AG08395 (cell line): Measurements from ENCODE around the gene CDH10.

Source experiments
- DNase-seq: peaks from one replicate; pipeline ENCODE4 v3.0.0; 2012; ENCODE audit warnings: mixed read lengths, low spot score

Gene CDH10

DNA sequence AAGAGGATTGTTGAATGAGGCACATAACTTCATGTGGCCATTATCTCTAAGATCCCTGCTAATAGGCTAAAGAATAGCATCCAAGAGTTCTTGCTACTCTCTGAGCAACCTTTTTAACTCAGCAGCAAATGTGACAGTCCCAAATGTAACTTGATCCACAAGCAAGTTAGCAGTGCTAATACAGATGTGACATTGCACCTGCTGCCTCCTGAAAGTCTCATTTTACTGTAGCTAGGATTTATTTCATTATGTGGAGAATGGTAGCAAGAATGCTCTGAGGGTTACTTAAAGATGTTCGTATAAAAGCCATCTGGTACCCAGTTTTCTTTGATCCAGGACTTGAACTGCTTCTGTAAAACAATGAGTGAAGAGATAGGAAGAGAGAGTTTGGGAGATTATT, 45.8 kb downstream of the CDH10 start:
- DNase-seq: no peak

GRCh38 chr5:24595329-24595728, 49.4 kb downstream of the CDH10 start:
- no peak for DNase-seq

- DNase-seq: no peak
Observed at GRCh38 chr5:24591426-24591825, 53.4 kb downstream of the CDH10 start.

DNA sequence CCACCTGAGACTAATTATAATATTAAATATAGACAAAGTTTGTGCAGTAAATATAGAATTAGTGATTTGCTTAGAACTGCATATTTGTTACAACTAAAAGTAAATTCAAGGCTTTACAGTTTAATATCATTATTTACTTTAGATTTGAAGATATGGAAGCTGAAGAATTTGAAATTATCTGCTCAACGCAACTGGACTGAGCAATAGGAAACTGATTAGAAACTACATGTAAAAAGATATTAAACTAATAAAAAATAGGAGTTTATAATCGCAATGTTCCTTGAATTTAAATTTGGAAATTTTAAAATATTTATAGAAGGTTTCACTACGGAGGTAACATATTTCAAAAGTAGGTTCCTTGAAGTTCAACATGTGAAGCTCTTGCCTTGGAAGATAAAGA, 55.2 kb downstream of the CDH10 start:
- no peak for DNase-seq

DNA sequence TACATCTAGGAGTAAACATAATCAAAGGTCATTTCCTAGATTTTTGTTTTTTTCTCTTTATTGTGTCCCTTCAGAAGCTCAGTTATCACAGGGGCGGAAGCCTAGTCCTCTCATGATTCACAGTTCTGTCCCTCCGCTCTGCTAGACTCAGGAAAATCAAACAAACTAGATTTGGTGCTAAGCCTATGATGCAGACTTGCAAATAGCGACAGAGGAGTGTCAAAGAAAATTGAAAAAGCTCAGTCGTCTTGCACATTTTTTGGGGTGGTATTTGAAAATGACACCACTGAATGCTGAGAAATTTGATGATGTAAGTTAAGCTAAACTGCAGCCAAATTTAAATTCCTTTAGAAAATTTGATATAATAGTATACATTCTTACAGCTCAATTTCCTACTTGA, 59.0 kb downstream of the CDH10 start:
- DNase-seq: no peak

DNA sequence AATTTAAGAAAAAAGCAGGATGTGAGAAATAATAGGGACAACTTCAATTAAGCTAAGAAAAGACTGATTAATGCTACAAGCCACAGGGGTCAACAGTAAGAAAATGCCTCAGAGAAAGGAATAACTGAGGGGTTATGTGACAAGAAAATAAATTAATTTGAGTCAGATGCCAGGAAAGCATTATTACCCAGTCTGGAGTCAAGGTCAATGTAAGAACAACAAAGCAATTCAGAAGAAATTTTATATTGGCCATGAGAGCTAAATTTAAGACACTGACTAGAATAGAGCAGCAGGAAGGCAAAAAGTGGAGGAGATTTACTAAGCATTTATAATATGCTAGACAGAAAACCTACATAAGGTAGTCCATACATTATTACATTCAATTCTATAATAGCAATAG, 73.5 kb downstream of the CDH10 start:
- DNase-seq: no peak

DNA sequence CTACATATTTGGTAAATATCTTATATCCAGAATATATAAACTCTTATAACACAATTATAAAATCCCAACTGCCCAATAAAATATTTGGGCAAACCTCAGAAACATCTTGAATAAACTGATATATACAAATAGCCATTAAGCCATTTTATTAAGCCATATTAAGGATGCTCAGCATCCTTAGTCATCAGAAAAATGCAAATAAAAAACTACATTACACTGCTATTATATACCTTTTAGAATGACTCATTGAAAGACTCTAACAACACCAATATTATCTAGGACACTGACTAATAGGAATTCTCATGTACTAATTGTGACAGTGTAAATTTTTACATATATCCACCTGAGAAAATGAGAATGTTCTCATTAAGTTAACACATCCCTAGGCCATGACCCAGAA, 77.8 kb downstream of the CDH10 start:
- DNase-seq: no peak

DNA sequence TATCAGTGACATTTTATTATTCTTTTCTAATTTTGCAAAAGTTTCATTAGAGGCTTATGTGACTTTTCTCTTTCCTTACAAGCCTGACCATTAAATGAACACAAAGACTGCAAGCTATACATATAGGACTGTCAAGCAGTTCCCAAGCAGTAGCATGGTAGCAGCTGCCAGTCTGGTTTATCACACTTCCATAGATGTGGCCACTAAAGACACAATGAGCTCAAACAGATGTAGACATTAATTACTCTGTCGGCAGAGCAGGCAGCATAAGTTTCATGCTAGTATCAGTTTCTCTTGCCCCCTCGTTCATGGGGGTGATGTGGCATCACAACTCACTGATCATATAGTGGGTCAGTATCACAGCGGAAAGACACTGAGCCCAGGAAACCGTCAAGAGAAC, 89.5 kb downstream of the CDH10 start:
- DNase-seq: no peak

DNA sequence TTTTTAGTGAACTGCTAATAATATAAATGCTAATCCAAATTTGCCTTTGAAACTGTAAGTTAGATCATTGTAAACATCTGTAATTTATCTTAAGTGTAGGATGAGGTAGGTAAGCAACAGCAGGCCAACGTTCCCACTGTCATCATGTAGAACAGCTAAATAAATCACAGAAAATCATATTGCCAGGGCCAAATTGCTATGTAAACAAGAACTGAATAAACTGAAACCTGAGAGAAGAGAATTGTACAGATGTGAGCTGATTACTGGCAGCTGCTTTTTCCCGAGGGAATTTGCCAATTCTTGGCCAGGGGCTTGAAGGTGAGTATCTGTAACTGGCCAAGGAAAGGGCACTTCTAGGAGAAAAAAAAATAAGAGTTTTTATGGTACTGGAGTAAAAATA, 97.6 kb downstream of the CDH10 start:
- no peak for DNase-seq

GRCh38 chr5:24539613-24540012, 105.2 kb downstream of the CDH10 start:
- no peak for DNase-seq

DNA sequence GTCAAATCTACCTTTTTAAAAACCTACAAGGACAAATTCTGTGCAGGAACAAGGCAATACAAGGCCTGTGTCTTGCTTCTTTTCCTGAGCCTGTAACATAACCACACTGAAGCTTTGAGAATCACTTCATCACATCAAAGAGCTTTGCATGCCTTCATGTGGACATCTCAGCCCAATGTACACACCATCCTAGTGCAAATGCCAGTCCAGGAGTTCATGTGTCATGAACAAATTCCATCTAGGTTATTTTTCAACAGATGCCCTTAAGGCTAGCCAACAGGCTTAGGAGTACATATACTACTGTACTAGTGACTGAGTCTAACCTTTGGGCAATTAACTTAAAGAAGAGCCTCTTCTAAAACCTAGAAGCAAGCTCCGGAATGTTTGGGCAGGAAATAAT, 106.4 kb downstream of the CDH10 start:
- DNase-seq: no peak

- DNase-seq: no peak
Observed at GRCh38 chr5:24535646-24536045, 109.1 kb downstream of the CDH10 start.

- DNase-seq: no peak
Observed at GRCh38 chr5:24530906-24531305, 113.9 kb downstream of the CDH10 start.

DNA sequence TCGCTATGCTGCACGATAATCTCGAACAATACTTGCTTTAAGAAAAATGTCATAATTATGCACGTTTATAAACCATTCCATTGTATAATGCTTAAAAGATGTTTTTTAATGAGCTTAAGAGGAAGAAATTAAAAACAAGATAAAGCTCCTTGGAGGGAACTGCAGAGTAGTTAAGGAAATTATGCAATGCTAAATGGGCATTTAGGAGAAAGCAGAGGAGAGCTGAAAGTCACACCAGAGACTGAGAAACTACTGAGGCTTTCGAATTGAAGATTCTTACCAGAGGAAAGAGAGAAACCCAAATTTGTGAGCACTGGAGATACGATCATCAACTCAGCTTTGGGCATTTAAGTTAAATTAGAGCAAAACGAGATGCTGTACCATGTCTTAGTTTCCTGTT, 119.4 kb downstream of the CDH10 start:
- DNase-seq: no peak

- no peak for DNase-seq
Observed at GRCh38 chr5:24512423-24512822, 132.4 kb downstream of the CDH10 start.

DNA sequence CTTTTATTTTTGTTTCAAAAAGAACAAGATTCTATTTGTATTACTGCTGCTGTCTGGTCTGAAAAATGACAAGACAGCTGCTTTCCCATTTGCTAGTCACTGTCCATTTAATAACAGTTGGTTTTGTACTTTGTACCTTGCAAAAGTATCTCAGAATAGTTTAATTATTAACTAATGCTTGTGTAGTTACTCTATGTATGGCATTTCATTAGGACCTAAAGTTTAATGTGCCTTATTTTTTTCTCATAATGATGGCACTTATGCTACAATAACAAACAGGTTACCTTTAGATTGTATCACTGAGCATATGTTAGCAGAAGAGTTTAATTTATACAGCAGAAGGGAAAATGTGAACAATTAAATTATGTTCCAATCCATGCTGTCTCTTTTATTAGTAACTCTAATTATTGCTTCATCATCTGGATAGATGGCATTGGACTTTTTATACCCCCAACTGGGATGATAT, 134.2 kb downstream of the CDH10 start:
- no peak for DNase-seq

GRCh38 chr5:24509943-24510342, 134.8 kb downstream of the CDH10 start:
- no peak for DNase-seq

GRCh38 chr5:24505258-24505657, 139.5 kb downstream of the CDH10 start:
- no peak for DNase-seq

- DNase-seq: no peak
Observed at GRCh38 chr5:24497591-24498157, 147.1 kb downstream of the CDH10 start.

DNA sequence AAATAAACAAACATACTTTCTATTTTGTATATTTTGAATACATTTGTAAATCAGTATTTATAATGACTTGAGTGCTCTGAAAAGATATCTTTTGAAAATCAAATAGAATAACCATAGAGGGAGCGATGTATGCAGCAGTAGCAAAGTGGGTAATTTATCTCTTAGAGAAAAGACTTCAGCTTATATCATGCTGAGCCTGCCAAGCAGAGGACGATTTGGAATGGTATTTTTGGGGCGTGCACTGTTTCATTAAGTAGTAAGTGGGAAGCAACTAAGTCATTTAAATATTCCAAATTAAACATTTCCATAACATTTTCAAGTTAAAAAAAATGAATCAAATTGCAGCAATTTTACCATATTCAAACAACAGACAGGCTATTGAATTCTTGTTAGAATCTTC, 147.6 kb downstream of the CDH10 start:
- DNase-seq: no peak

- DNase-seq: no peak
Observed at GRCh38 chr5:24496268-24496667, 148.5 kb downstream of the CDH10 start.

GRCh38 chr5:24492229-24492628, 152.5 kb downstream of the CDH10 start:
- no peak for DNase-seq

GRCh38 chr5:24491490-24491889, 153.3 kb downstream of the CDH10 start:
- no peak for DNase-seq

DNA sequence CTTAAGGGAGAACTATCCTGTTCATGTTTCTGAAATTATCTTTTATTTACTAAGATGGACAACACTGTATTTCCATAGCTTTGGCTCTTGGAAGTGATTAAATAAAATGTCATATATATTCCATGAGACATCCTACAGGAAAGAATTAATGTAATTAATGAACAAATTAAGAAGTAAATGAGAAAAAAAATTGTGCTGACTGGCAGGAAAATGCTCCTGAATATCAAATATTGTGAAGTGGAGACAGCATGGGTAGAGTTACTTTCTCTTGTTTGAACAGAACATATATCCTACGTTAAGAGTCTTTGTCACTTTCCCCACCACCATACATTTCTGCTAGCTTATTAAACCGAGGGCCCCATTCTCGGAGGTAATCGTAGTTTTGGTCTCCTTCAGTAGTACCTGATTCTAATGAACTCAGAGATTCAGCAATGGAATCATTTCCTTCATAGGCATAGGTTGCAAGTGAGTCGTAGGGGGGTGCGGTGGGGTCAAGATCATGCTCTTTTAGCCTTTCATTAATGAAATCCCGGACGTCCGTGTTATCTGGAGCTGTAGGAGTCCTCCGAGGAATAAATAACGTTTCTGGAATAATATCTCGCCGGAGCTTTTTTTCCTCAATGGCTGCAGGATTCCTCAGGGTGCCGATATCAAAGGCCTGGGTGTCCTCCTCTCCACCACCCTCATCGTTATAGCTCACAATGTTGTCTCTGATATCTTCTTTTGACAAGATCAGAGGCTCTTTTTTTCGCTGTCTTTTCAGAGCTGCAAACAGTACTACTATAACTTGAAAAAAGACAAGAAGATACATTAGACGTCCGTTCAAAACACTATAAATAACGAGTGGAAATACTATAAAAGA, 157.2 kb downstream of the CDH10 start:
- DNase-seq: no peak
